SU-DHL-6 (cell line): ENCODE measurements around the gene FADS6.

ENCODE experiments used
- H2AFZ ChIP-seq: fragments of 200-600 bp; sonication (generic); 2 replicates; pipeline ENCODE4 v1.6.1; 2014; ENCODE audit warnings: low read depth, mild to moderate bottlenecking, moderate library complexity, mixed read lengths, antibody characterized with exemption, low read length; ENCODE audit not compliant: severe bottlenecking
- H3F3A ChIP-seq: fragments of 200-600 bp; shearing (Covaris generic); 2 replicates; pipeline ENCODE4 v1.6.0; 2016; ENCODE audit warnings: antibody characterized with exemption, mild to moderate bottlenecking; ENCODE audit not compliant: insufficient read depth
- H3K27ac ChIP-seq: fragments of 200-600 bp; sonication (generic); 2 replicates; pipeline ENCODE4 v1.5.1; 2016; ENCODE audit warnings: low read depth, mild to moderate bottlenecking, low read length, moderate library complexity, mixed read lengths
- H3K27me3 ChIP-seq: fragments of 200-600 bp; sonication (generic), shearing (Covaris generic); 2 replicates; pipeline ENCODE4 v1.6.0; 2014; ENCODE audit warnings: mild to moderate bottlenecking, low read length
- H3K36me3 ChIP-seq: fragments of 200-600 bp; sonication (generic); 2 replicates; pipeline ENCODE4 v1.6.1; 2014; ENCODE audit warnings: mild to moderate bottlenecking, low read length, mixed read lengths
- H3K4me2 ChIP-seq: fragments of 300-600, 200-600 bp; shearing (Covaris generic), sonication (generic); 2 replicates; pipeline ENCODE4 v1.6.0; 2014; ENCODE audit warnings: low read length, low read depth, mild to moderate bottlenecking; ENCODE audit not compliant: poor library complexity, severe bottlenecking
- H3K4me3 ChIP-seq: fragments of 200-600 bp; sonication (generic); 2 replicates; pipeline ENCODE4 v1.5.1; 2014; ENCODE audit warnings: antibody characterized with exemption, low read length, mild to moderate bottlenecking, mixed read lengths; ENCODE audit not compliant: insufficient read depth, poor library complexity, severe bottlenecking
- H3K79me2 ChIP-seq: fragments of 200-600 bp; sonication (generic); 2 replicates; pipeline ENCODE4 v1.6.1; 2014; ENCODE audit warnings: mild to moderate bottlenecking, low read length, moderate library complexity; ENCODE audit not compliant: insufficient read depth
- H3K9ac ChIP-seq: fragments of 200-600 bp; sonication (generic); 2 replicates; pipeline ENCODE4 v1.7.0; 2014; ENCODE audit warnings: mild to moderate bottlenecking, low read length
- H3K9me2 ChIP-seq: fragments of 200-600 bp; sonication (generic); replicated peaks from 2 replicates; pipeline ENCODE4 v1.6.1; 2014; ENCODE audit warnings: low read length; ENCODE audit not compliant: insufficient read depth
- H3K9me3 ChIP-seq: fragments of 200-600 bp; sonication (generic); 2 replicates; pipeline ENCODE4 v1.6.1; 2014; ENCODE audit warnings: low read length, mixed read lengths; ENCODE audit not compliant: insufficient read depth
- H4K20me1 ChIP-seq: fragments of 200-600 bp; sonication (generic); 2 replicates; pipeline ENCODE4 v1.6.1; 2014; ENCODE audit warnings: low read depth, mild to moderate bottlenecking, antibody characterized with exemption, low read length, moderate library complexity, mixed read lengths
- CTCF ChIP-seq: fragments of 200-600 bp; sonication (generic); IDR thresholded peaks from one replicate; pipeline ENCODE4 v1.5.1; 2017; ENCODE audit warnings: antibody characterized with exemption, mild to moderate bottlenecking, low read length, moderate library complexity; ENCODE audit not compliant: insufficient read depth, poor library complexity, severe bottlenecking
- EZH2phosphoT487 ChIP-seq: fragments of 200-600 bp; sonication (generic), shearing (Covaris generic); conservative IDR thresholded peaks from 2 replicates; pipeline ENCODE4 v1.6.1; 2018; ENCODE audit warnings: mild to moderate bottlenecking, antibody characterized with exemption, low read length, moderate library complexity, mixed read lengths

The FADS6 gene

GRCh38 chr17:74875155-74875976 is 18.1 kb downstream of the FADS6 start:
- H3K9ac ChIP-seq, result no peak overlapping the region
- H4K20me1 ChIP-seq, result no peaks in the 10 kb centered on the region
- TF ChIP-seq CTCF (no peak), EZH2phosphoT487 (no peak)
- no peak overlapping the region for H3K4me3 ChIP-seq
- no peaks in the 10 kb centered on the region; the same call in 1 of the 2 replicates for H3F3A ChIP-seq
- no peaks in the 10 kb centered on the region for H3K27me3 ChIP-seq
- H2AFZ ChIP-seq, result no peak overlapping the region
- no peaks in the 10 kb centered on the region for H3K79me2 ChIP-seq
- no peaks in the 10 kb centered on the region for H3K9me3 ChIP-seq
- no peak overlapping the region for H3K27ac ChIP-seq
- no peak overlapping the region for H3K4me2 ChIP-seq
- no peaks in the 10 kb centered on the region for H3K9me2 ChIP-seq
- no peaks in the 10 kb centered on the region for H3K36me3 ChIP-seq

- Histone ChIP-seq H3K27ac (no peak overlapping the region), H3K9me3 (no peaks in the 10 kb centered on the region), H3K9me2 (no peaks in the 10 kb centered on the region), H3K27me3 (no peaks in the 10 kb centered on the region), H2AFZ (no peak overlapping the region), H3K36me3 (no peaks in the 10 kb centered on the region), H3K4me3 (no peak overlapping the region), H4K20me1 (no peaks in the 10 kb centered on the region), H3K79me2 (no peaks in the 10 kb centered on the region), H3K9ac (peak overlapping the region; percentile 88; the same call in 1 of the 2 replicates), H3K4me2 (no peak overlapping the region), H3F3A (no peaks in the 10 kb centered on the region; the same call in 1 of the 2 replicates)
- TF ChIP-seq CTCF (no peak), EZH2phosphoT487 (no peak)
Measured at GRCh38 chr17:74874615-74875037, 18.8 kb downstream of the FADS6 start.

- H2AFZ ChIP-seq, result no peak overlapping the region
- H3K27me3 ChIP-seq, result no peaks in the 10 kb centered on the region
- no peaks in the 10 kb centered on the region; the same call in 1 of the 2 replicates for H3F3A ChIP-seq
- H3K9ac ChIP-seq, result peak overlapping the region; percentile 88
- H3K9me3 ChIP-seq, result no peaks in the 10 kb centered on the region
- H4K20me1 ChIP-seq, result no peaks in the 10 kb centered on the region
- TF ChIP-seq CTCF (no peak), EZH2phosphoT487 (no peak)
- peak overlapping the region; percentile 59 for H3K27ac ChIP-seq
- H3K4me2 ChIP-seq, result peak overlapping the region; percentile 94
- peak overlapping the region; percentile 81 for H3K4me3 ChIP-seq
- no peaks in the 10 kb centered on the region for H3K36me3 ChIP-seq
- H3K79me2 ChIP-seq, result no peaks in the 10 kb centered on the region
- H3K9me2 ChIP-seq, result no peaks in the 10 kb centered on the region
Measured at GRCh38 chr17:74873874-74874614, 19.4 kb downstream of the FADS6 start.
